Measurements from ENCODE around the gene ADGRD2.

Gene ADGRD2

GRCh38 chr9:124498040-124498439 lies 47.8 kb downstream of the ADGRD2 start:
- no peak for DNase-seq (ENCODE audit: low read depth)

- DNase-seq (ENCODE audit: low read depth) = no peak
Measured at GRCh38 chr9:124498499-124499146, 48.4 kb downstream of the ADGRD2 start.

- no peak for DNase-seq (ENCODE audit: low read depth)
Measured at GRCh38 chr9:124499216-124499615, 49.0 kb downstream of the ADGRD2 start.

GRCh38 chr9:124500028-124500795 lies 50.0 kb downstream of the ADGRD2 start:
- DNase-seq (ENCODE audit: low read depth) = no peak

GRCh38 chr9:124500796-124501611 lies 50.8 kb downstream of the ADGRD2 start:
- DNase-seq (ENCODE audit: low read depth) = no peak

GRCh38 chr9:124501771-124502320 lies 51.6 kb downstream of the ADGRD2 start:
- no peak for DNase-seq (ENCODE audit: low read depth)

- DNase-seq (ENCODE audit: low read depth) = no peak
Measured at GRCh38 chr9:124502711-124503702, 52.8 kb downstream of the ADGRD2 start.

- no peak for DNase-seq (ENCODE audit: low read depth)
Measured at GRCh38 chr9:124503713-124504529, 53.7 kb downstream of the ADGRD2 start.

- DNase-seq (ENCODE audit: low read depth) = no peak
Measured at GRCh38 chr9:124504530-124505005, 54.3 kb downstream of the ADGRD2 start.

- DNase-seq (ENCODE audit: low read depth) = no peak
Measured at GRCh38 chr9:124505006-124505900, 55.0 kb downstream of the ADGRD2 start.

GRCh38 chr9:124505901-124506346 lies 55.7 kb downstream of the ADGRD2 start:
- no peak for DNase-seq (ENCODE audit: low read depth)

GRCh38 chr9:124506433-124506832 lies 56.2 kb downstream of the ADGRD2 start:
- no peak for DNase-seq (ENCODE audit: low read depth)

GRCh38 chr9:124506931-124507879 lies 57.0 kb downstream of the ADGRD2 start, which contains the start of gene NR5A1:
TSS of gene NR5A1 (minus strand) at chr9:124507399. CDS start at chr9:124503395, 4,004 bp downstream.
- no peak for DNase-seq (ENCODE audit: low read depth)

GRCh38 chr9:124507880-124508423 lies 57.7 kb downstream of the ADGRD2 start:
- DNase-seq (ENCODE audit: low read depth) = no peak

GRCh38 chr9:124510650-124511425 lies 60.6 kb downstream of the ADGRD2 start:
- no peak for DNase-seq (ENCODE audit: low read depth)

- DNase-seq (ENCODE audit: low read depth) = no peak
Measured at GRCh38 chr9:124511426-124511840, 61.2 kb downstream of the ADGRD2 start.
